Left renal pelvis (tissue), 4 donors: Measurements from ENCODE around the gene SLC39A3. TPM values are rescaled to one million over a fixed set of nuclear protein-coding genes. Genes with fewer than 3 reads are reported as not detected.
"Not testable (repeated sequence)": the region's sequence is repeated elsewhere in the genome, so short reads cannot be mapped to it uniquely, and the experiment has no call there.

ENCODE experiments used
- DNase-seq, 4 donors: peaks; one replicate each; pipeline ENCODE4 v3.0.0-alpha.2; 2013; ENCODE audit warnings: low read depth in 4 of 4, low spot score in 3 of 4
- polyA plus RNA-seq, 4 donors: library from polyadenylated mRNA; unstranded; fragments of 120-200 nt; gene quantifications; one replicate each; pipeline ENCODE4 v1.2.1, GENCODE V29; 2013; ENCODE audit not compliant: insufficient read length in 4 of 4

Gene SLC39A3
- polyA plus RNA-seq, 4 donors: 23.8 to 31.5 (median 27.1) TPM

DNA sequence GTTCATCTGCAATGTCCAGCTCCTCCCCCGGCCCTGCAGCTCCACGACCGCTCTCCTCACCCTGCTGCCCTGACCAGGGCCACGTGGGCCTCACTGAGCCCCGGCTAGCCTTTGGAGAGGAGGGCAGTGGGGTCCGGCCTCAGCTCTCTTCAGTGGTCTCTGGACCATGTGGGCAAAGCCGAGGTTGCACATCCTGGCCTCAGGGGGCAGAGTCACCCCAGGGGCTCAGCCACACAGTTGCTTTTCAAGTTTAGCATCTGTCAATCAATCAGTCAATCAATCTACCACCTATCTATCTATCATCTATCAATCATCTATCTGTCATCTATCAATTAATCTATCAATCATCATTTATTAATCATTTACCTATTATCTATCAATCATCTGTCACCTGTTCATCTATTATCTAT lies 15.7 kb downstream of the SLC39A3 start:
- DNase-seq: no peak

GRCh38 chr19:2723747-2724146 lies 16.1 kb downstream of the SLC39A3 start:
- no peak for DNase-seq

GRCh38 chr19:2723345-2723715 lies 16.5 kb downstream of the SLC39A3 start:
- DNase-seq: no peak

- DNase-seq: no peak
These were observed 17.1 kb downstream of the SLC39A3 start for GRCh38 chr19:2722541-2723344.

DNA sequence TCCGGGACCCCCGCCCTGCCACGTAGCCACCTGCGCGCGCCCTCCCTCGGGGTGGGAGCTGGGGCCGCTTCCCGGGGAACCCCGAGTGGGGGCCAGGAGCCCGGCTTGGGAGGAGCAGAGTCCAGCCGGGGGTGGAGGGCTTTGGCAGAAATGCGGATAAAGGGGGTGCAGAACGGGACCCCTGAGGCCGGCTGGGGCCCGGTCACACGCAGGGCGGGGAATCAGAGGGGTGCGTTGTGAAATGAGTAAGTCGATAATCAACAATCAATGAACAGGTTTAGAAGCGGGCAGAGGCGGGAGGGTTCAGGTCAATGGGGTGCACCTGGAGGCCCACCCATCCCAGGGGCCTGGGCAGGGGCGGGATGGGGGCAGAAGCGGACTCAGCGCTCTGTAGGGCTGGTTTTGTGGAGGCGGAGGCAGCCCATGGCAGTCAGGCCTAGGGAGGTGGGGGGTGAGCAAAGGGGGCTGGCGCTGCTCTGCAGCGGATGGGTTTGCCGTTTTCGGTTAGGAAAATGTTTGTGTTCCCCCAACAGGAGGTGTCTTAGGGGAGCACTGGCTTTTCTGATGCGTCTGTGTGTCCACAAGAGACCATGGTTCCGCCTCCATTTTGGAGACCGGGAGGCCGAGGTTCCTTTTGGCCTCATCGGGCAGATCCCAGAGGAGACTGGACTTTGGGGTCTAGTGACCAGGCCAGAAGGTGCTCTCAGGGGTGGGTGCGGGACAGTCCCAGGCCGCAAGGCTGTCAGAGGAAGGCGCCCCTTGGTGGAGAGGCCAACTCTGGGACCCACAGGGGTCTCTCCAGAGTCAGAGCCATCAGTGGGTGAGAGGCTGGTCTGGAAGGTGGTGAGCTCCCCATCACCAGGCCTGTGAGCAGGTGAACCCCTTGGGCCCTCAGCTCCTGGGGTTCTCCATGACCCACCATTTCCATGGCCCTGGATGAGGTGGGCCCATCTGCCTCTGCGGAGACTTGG lies 18.0 kb downstream of the SLC39A3 start:
- DNase-seq: no peak

DNA sequence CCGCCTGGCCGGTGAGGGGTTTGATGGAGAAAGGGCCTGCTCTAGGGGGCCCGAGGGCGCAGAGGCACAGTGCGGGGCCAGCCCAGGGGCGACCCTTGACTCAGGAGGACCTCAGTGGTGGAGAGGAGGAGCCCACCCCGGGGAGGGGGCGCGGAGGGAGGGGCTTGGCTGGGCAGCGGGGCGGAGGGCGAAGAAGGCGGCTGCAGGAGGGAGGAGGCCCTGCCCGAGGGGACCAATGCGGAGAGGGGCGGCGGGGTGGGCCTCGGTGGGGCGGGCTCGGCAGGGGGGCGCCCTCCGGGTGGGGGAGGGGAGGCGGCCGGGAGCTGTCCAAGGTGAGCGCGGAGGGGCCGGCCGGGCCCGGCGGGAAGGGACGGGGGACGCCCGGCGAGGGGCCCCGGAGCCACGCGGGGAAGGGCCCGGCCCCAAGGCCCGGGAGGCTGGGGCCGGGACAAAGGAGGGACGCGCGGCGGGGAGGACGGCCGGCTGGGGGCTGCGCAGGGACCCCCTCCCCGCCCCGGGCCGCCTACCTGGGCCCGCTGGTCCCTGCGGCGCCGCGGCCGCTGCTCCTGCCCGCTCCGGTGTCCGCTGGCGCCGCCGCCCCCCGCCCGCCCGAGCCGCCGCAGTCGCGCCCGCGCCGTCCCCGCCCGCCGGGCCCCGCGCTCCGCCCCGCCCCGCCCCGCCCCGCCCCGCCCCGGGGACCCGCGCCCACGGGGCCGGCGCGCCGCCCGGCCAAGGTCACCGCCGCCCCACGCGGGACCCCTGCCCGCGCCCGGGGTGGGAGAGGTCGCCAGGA lies 18.8 kb downstream of the SLC39A3 start, which contains the start of gene DIRAS1:
DIRAS1 (minus strand) TSS at position 596 of the 793 bp plus-strand sequence. CDS start 3,566 bp downstream, outside the sequence.
- DNase-seq: no peak

- DNase-seq: no peak
These were observed 19.7 kb downstream of the SLC39A3 start for GRCh38 chr19:2719920-2720776.

DNA sequence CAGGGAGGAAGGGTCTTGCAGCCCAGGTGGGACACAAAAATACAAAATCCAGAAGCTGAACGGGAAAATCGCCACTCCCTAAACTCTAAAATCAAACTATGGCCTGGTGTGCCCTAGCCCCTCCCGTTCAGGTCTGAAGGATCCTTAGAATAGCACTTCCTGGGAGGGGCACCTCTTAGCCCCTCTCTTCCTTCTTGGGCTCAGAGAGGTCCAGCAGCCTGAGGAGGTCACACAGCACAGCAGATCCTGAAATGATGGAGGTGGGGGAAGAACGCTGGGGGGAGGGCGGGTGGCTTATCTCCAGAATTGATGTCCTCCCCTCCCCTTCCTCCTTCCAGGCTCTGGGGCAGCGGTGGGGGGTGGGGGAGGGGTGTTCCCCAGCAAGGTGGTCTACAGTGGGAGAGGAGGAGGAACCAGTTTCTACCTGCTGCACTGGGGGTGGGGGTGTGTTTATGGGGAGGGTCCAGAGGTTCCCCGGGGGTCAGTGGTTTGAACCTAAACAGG lies 20.5 kb downstream of the SLC39A3 start:
- no peak for DNase-seq

DNA sequence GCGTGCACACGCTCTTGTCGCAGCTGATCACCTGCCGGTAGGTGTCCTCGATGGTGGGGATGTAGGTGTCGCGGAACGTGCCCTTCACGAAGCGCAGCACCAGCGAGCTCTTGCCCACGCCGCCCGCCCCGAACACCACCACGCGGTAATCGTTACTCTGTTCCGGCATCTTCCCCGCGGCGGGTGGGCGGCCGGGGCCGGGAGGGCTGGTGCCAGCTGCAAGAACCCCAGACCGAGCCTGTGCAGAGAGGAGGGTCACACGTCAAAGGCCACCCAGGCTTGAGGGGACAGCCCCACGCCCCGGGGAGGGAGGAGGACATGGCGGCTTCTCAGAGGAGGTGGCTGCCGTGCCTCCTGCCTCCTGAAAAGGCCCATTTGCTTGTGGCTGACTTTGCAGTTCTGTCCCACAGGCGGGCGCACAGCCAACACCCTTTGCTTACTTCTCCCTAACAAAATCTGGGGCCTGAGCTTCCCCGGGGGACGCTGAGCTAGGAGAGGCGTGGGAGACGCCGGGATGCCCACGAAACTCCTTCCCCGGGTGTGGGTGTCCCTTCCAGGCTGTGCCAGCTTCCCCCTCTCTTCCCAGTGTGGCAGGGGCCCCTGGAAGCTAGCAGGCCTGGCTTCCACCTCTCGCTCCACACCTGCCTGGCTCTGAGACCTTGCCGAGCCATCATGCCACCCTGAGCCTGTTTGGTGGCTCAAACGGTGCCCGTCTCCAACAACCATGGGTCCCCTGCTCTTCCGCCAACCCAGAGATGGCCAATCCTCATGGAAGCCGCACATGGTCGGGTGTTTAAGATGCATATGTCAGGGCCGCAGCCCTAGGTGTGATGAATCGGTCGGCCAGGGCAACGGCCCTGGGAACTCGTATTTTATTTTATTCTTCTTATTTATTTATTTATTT lies 21.9 kb downstream of the SLC39A3 start:
- DNase-seq: no peak

DNA sequence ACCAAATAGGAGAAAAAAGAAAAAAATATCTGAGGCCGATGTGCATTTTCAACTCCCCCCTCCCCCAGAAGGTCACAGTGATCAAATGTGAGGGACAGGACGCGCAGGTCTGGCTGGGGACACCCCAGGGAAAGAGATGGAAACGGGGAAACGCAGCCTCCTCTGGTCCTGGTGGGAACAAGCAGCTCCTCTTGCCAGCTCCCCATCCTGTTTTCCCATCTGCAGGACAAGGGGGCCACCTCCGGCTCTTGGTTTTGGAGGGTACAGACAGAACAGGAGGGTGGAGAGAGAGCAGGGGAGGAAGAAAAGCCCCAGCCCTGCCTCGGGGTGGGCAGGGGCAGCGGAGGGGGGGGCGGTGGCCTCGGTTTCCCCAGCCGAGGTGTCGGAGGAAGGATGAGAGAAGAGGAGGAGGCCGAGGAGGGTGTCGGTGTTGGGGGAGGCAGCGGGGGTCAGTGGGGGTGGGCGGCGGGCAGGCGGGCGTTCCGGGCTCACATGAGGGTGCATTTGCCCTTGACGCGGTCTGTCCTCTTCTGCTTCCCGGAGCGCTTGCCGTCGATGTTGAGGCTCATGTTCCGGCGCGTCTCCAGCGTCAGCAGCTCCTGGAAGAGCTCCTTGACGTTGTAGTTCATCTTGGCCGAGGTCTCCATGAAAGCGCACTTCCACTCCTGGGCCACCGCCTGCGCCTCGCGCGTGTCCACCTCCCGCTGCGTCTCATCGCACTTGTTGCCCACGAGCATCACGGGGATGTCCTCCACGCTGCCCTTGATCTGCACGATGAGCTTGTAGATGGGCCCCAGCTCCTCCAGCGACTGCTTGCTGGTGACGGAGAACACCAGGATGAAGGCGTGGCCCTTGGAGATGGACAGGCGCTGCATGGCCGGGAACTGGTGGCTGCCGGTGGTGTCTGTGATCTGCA lies 22.8 kb downstream of the SLC39A3 start:
- DNase-seq: no peak

DNA sequence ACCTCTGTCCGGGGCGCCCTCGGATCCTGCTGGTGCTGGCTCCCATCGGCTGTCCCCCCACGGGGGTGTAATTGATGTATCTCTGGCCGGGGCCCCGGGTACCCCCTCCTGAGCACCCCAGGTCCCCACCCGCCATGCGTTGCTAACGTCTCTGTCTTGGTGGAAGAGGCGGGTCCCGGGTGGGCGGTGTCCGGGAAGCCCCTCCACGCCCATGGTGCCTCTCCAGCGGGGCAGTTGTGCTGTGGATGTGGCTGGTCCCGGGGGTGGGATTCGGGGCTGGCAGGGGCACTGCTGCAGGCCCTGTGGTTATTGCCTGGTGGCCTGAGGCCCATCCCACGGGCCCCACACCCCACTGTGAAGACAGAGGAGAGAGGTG lies 23.6 kb downstream of the SLC39A3 start:
- no peak for DNase-seq

- DNase-seq: no peak
These were observed 24.1 kb downstream of the SLC39A3 start for GRCh38 chr19:2715470-2716274.

- no peak for DNase-seq
These were observed 25.1 kb downstream of the SLC39A3 start for GRCh38 chr19:2714531-2715269.

GRCh38 chr19:2714102-2714501 lies 25.7 kb downstream of the SLC39A3 start:
- not testable (repeated sequence) for DNase-seq

- DNase-seq: not testable (repeated sequence)
These were observed 26.6 kb downstream of the SLC39A3 start for GRCh38 chr19:2713170-2713569.

GRCh38 chr19:2711875-2712205 lies 28.0 kb downstream of the SLC39A3 start:
- DNase-seq: no peak
